ENCODE measurements around the gene RNF208. TPM values are rescaled to one million over a fixed set of nuclear protein-coding genes. Genes with fewer than 3 reads are reported as not detected.

Gene RNF208
- total and polyA plus RNA-seq, 2 donors (not counting 3 experiments of a cell fraction or from before 2014, with no cell fraction given): 1.3 to 4.8 TPM

DNA sequence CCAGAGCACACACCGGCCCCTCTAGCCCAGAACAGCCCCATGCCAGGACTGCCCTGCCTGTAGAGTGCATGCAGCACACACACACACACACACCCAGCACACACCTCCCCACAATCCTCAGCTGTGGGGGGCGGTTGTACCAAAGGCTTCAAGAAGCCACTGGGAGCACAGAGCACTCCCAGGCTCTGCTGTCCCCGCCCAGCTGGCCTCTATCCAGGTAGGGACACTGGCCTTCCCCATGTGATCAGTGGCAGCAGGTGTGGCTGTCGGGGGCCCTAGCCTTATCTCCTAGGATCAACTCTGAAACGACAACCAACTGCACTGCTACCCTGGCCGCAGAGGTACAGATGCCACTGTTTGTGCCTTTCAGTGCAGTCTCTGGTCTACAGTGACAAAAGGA, 35.7 kb downstream of the RNF208 start:
- ChIA-PET POLR2A (no interaction called here), CTCF (no interaction called here)
- DNase-seq (ENCODE audit: low read depth, low spot score) (no peak), FAIRE-seq (no peak)
- H3K4me1 ChIP-seq (ENCODE audit: control insufficient read depth, extremely low read depth, insufficient read depth, low read length): peaks cover 17% of the 10 kb centered on the region
- no peaks in the 10 kb centered on the region for H3K9me1 ChIP-seq (replicated peaks; ENCODE audit: control insufficient read depth, extremely low read depth, insufficient read depth, low read length)
- no peak overlapping the region for H2AFZ ChIP-seq (ENCODE audit: low read depth, low read length)
- no peak for TF ChIP-seq JUN (IDR thresholded peaks at IDR 0.05; ENCODE audit: borderline replicate concordance, insufficient read depth, insufficient read length, low read depth)
- no peak for TF ChIP-seq MYC (IDR thresholded peaks at IDR 0.05; ENCODE audit: low read depth, low read length)
- no peak for TF ChIP-seq EZH2 (IDR thresholded peaks at IDR 0.05; ENCODE audit: borderline replicate concordance, low read depth, low read length, severe bottlenecking)
- TF ChIP-seq, protein P1, sequence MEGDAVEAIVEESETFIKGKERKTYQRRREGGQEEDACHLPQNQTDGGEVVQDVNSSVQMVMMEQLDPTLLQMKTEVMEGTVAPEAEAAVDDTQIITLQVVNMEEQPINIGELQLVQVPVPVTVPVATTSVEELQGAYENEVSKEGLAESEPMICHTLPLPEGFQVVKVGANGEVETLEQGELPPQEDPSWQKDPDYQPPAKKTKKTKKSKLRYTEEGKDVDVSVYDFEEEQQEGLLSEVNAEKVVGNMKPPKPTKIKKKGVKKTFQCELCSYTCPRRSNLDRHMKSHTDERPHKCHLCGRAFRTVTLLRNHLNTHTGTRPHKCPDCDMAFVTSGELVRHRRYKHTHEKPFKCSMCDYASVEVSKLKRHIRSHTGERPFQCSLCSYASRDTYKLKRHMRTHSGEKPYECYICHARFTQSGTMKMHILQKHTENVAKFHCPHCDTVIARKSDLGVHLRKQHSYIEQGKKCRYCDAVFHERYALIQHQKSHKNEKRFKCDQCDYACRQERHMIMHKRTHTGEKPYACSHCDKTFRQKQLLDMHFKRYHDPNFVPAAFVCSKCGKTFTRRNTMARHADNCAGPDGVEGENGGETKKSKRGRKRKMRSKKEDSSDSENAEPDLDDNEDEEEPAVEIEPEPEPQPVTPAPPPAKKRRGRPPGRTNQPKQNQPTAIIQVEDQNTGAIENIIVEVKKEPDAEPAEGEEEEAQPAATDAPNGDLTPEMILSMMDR (IDR thresholded peaks at IDR 0.05; ENCODE audit: extremely low read depth in 1 of 2, insufficient read depth in 1 of 2, low read depth in 1 of 2, low read length in 2 of 2): no peak
- no peak for TF ChIP-seq FOS (IDR thresholded peaks at IDR 0.05; ENCODE audit: borderline replicate concordance, insufficient read depth, low read length)
- no peak for TF ChIP-seq GATA2 (IDR thresholded peaks at IDR 0.05; ENCODE audit: insufficient read depth, insufficient read length, low read depth, low read length)
- TF ChIP-seq, protein P2, sequence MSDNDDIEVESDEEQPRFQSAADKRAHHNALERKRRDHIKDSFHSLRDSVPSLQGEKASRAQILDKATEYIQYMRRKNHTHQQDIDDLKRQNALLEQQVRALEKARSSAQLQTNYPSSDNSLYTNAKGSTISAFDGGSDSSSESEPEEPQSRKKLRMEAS (IDR thresholded peaks at IDR 0.05; ENCODE audit: insufficient read depth, insufficient read length): no peak
- TF ChIP-seq POLR2AphosphoS5 (IDR thresholded peaks at IDR 0.05; ENCODE audit: insufficient read depth, low read depth, low read length): no peak
- no peak for TF ChIP-seq POLR2A (IDR thresholded peaks at IDR 0.05; ENCODE audit: low read depth, low read length)
- H3K36me3 ChIP-seq (ENCODE audit: control insufficient read depth in 2 of 2, extremely low read depth in 1 of 2, insufficient read depth in 2 of 2, low read length in 2 of 2): peaks cover 0 to 41% of the 10 kb centered on the region in 2 experiments
- H4K20me1 ChIP-seq (replicated peaks; ENCODE audit: control insufficient read depth, extremely low read depth, insufficient read depth, low read length): no peaks in the 10 kb centered on the region
- no peaks in the 10 kb centered on the region for H3K9me3 ChIP-seq (replicated peaks; ENCODE audit: control insufficient read depth, insufficient read depth, low read length)
- no peaks in the 10 kb centered on the region for H3K27me3 ChIP-seq (ENCODE audit: control insufficient read depth in 2 of 2, insufficient read depth in 2 of 2, low read length in 2 of 2)
- BruUV-seq (replicated peaks): no TSS peak
- H3K4me2 ChIP-seq (ENCODE audit: insufficient read depth, low read length): no peak overlapping the region
- no peak overlapping the region for H3K4me3 ChIP-seq (replicated peaks in 1 of 3; ENCODE audit: insufficient read depth in 1 of 3, low read depth in 1 of 3, low read length in 3 of 3)
- intact Hi-C loops (cut with micrococcal nuclease): no loop called here
- dilution Hi-C loops (cut with MboI; ENCODE audit: extremely low pct_ligation_motif_present, low sequenced_read_pairs): no loop called here
- no peak overlapping the region for H3K9ac ChIP-seq (replicated peaks; ENCODE audit: extremely low read depth, insufficient read depth, low read length)
- H3K79me2 ChIP-seq (ENCODE audit: control insufficient read depth, insufficient read depth, low read length): peaks cover 33% of the 10 kb centered on the region
- H3K27ac ChIP-seq (ENCODE audit: insufficient read depth, low read depth, low read length): no peak overlapping the region

All from endothelial cell of umbilical vein (primary cell).